DMS153 treated with DMSO at 0.1 percent for 48 hours (cell line): ENCODE measurements around the gene PRLHR.
A peak's percentile ranks its signal among the peaks of the same experiment; 100 is the strongest.

Experiments
- DNase-seq: peaks from one replicate; lab custom pipeline; 2025; ENCODE audit not compliant: unreplicated experiment; lab: John Stamatoyannopoulos, UW

The PRLHR gene

GRCh38 chr10:118564114-118564513 lies 31.3 kb downstream of the PRLHR start:
- DNase-seq = no peak

DNA sequence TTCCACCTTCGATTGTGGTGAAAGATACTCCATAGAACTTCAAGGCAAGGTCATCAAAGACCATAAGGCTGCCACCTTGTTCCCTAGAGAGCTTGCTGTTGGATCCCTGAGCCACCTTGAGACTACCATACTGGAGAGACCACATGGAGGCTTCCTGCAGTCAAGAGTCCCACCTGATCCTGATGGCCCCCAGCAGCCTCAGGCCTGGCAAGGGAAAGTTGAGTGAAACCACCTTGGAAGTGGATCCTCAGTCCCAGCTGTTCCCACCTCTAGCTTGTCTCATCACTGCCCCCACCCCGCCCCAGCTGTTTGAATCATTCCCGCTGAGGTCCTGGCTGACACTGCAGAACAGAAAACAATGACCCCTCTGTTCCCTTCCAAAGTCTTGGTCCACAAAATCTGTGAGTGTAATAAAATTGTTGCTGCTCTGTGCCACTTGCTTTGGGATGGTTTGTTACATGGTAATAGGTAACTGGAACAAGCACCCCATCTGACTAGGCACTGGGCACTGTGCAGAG lies 32.0 kb downstream of the PRLHR start:
- DNase-seq = no peak

GRCh38 chr10:118562851-118563250 lies 32.6 kb downstream of the PRLHR start:
- DNase-seq = no peak

- no peak for DNase-seq
These were observed 37.5 kb downstream of the PRLHR start for GRCh38 chr10:118557946-118558345.

DNA sequence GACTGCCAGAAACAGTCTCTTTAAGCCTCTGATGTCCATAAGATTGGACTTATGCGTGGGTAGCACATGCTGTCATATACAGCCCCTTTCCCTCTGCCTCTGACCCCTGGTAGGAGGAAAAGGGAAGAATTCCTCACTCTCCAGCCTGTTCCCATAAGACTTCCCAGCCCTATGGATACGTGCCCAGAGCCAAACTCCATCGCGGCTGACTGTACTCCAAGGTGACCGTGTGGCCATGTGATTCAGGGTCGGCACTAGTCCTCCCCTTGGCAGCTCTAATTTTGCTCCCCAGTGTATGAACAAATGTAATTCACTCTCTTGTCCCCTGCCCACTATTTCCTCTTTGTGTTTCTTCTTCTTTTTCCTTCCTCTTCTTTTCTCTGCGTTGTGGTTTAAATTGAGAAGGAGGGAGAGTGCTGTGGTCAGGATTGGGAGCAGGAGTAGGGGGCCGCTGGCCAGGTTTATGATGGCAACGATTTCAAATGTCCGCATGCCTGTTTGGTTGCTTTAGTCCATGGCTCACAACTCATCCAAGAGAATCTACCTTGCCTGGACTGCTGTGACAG lies 43.8 kb downstream of the PRLHR start:
- DNase-seq = no peak

GRCh38 chr10:118547282-118547681 lies 48.2 kb downstream of the PRLHR start:
- DNase-seq = no peak

- DNase-seq = no peak
These were observed 49.0 kb downstream of the PRLHR start for GRCh38 chr10:118546479-118546878.

DNA sequence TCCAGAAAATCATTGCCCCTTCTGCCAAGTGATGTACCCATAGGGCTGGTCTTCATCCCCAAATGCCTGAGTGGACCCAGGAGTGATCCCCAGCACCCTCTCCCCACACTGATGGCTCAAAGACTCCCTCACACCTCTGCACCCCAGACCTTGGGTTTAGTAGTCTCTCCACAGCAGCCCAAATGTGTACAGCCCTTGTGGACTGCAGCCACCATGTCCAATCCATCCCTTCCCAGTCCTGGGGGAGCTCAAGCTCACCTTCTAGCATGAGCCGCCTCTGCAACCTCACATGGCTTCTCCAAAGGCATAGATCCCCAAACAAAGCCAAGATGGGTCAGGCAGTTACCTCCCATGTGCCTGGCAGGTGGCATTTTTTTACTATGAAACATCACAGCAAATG lies 50.1 kb downstream of the PRLHR start:
- no peak for DNase-seq

DNA sequence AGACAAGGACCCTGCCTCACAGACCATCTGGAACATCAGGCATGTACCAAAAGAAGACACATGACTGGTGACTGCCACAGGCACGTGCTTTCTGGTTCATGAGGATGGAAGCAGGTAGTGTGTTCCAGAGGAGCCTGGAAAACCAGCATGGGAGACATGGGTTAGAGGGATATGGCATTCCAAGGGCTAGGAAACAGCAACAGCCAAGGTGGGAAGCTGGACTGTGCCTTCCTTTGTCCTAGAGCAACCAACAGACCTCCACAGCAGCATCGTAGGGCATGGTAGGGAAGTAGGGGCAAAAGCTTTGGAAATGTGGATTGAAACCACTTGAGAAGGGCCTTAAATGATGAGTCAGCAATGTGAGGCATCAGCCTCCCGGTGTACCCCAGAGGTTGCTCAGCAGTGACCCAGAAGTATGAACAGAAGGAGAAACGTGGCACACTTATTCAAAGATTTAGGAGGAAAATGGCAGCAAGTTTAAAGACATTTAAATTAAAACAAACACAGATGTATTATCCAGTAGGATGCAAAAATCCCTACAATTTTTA lies 51.0 kb downstream of the PRLHR start:
- DNase-seq = no peak

- peak; percentile 55 for DNase-seq
These were observed 51.6 kb downstream of the PRLHR start for GRCh38 chr10:118543714-118544400.

GRCh38 chr10:118542745-118543144 lies 52.7 kb downstream of the PRLHR start:
- no peak for DNase-seq

DNA sequence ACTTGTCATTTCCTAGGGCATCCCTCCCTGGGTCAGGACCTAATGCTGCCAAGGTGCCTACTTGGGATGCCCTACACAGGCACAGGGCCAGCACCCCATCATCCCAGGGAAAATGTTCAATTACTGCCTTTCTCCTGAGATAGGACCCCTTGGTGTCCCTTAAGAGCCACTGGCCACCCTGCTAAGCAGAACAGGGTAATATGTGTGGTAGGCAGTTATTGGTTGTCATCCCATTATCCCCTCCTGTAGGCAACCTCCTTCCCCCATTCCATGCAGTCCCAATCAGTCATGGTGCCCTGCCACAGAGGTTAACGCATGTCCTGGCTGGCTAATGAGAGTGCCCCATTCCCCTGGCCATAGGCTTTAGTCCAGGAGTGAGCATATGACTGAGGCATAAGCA lies 53.2 kb downstream of the PRLHR start:
- DNase-seq = no peak

DNA sequence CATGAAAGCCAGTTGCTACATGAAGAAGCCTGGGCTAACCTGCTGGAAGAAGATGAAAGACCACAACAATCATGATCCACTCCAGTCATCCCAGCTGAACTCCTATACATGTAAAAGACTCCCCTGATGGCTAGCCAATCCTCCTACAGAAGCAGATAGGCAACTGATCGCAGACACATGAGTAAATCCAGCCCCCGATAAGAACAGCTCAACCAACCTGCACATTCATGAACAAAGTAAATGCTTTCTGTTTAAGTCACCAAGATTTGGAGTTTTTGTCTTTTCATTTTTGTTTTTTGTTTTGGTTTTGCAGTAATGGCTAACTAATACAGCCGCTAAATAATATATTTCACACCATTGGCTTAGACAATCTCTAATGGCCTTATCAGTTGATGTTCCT lies 53.7 kb downstream of the PRLHR start:
- no peak for DNase-seq
